ENCODE data around the gene XPO6. TPM values are rescaled to one million over a fixed set of nuclear protein-coding genes. Genes with fewer than 3 reads are reported as not detected.

XPO6 gene
- total and polyA plus RNA-seq, 4 donors, result 28.0 to 103 (median 86.8) TPM

DNA sequence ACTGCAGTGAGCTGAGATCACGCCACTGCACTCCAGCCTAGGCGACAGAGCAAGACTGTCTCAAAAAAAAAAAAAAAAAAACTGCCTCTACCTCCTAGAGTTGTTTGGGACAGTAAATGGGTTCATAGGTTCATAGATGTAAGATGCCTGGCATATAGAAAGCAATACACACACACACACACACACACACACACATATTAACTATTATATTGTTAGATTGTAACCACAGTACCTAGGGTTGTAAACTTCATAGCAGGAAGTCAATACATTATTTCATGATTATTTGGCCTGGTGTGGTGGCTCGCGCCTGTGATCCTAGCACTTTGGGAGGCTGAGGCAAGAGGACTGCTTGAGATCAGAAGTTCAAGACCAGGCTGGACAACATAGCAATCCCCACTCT is 5.8 kb downstream of the XPO6 start:
- H3K27me3 ChIP-seq (ENCODE audit: control insufficient read depth in 1 of 2, insufficient read depth in 2 of 2, low read length in 1 of 2), result no peaks in the 10 kb centered on the region
- 99 to 100% methylated on average over 4 of the region's 4 CpGs for WGBS, 2 donors
- no peak for DNase-seq
- ATAC-seq (ENCODE audit: low FRiP score), result no peak
- H3K36me3 ChIP-seq (ENCODE audit: control insufficient read depth in 1 of 2, insufficient read depth in 2 of 2, low read length in 1 of 2), result peaks cover 0 to 4% of the 10 kb centered on the region in 2 donors
- no peak overlapping the region for H3K27ac ChIP-seq (ENCODE audit: low read depth in 1 of 2, low read length in 2 of 2)
- H3K4me3 ChIP-seq (ENCODE audit: low read length in 2 of 2), result no peak overlapping the region
- H3K4me1 ChIP-seq (ENCODE audit: control insufficient read depth in 1 of 2, insufficient read depth in 2 of 2, low read length in 2 of 2), result peaks cover 0 to 4% of the 10 kb centered on the region in 2 donors
- intact Hi-C loops (cut with DNase I), result no loop called here
- H3K9me3 ChIP-seq (ENCODE audit: control insufficient read depth, low read length), result no peaks in the 10 kb centered on the region

- H3K9me3 ChIP-seq (ENCODE audit: control insufficient read depth, low read length), result no peaks in the 10 kb centered on the region
- no peak overlapping the region for H3K27ac ChIP-seq (ENCODE audit: low read depth in 1 of 2, low read length in 2 of 2)
- no peak overlapping the region for H3K4me3 ChIP-seq (ENCODE audit: low read length in 2 of 2)
- 93% methylated on average over 6 of the region's 6 CpGs for WGBS, 2 donors
- H3K36me3 ChIP-seq (ENCODE audit: control insufficient read depth in 1 of 2, insufficient read depth in 2 of 2, low read length in 1 of 2), result peaks cover 0 to 4% of the 10 kb centered on the region in 2 donors
- DNase-seq (no peak), ATAC-seq (ENCODE audit: low FRiP score) (no peak)
- intact Hi-C loops (cut with DNase I), result no loop called here
- peaks cover 0 to 4% of the 10 kb centered on the region in 2 donors for H3K4me1 ChIP-seq (ENCODE audit: control insufficient read depth in 1 of 2, insufficient read depth in 2 of 2, low read length in 2 of 2)
- H3K27me3 ChIP-seq (ENCODE audit: control insufficient read depth in 1 of 2, insufficient read depth in 2 of 2, low read length in 1 of 2), result no peaks in the 10 kb centered on the region
Observed at GRCh38 chr16:28205117-28205899, 6.5 kb downstream of the XPO6 start.

- Histone ChIP-seq H3K9me3 (ENCODE audit: control insufficient read depth, low read length) (no peaks in the 10 kb centered on the region), H3K27me3 (ENCODE audit: control insufficient read depth in 1 of 2, insufficient read depth in 2 of 2, low read length in 1 of 2) (no peaks in the 10 kb centered on the region), H3K4me1 (ENCODE audit: control insufficient read depth in 1 of 2, insufficient read depth in 2 of 2, low read length in 2 of 2) (peaks cover 0 to 4% of the 10 kb centered on the region in 2 donors), H3K4me3 (ENCODE audit: low read length in 2 of 2) (no peak overlapping the region), H3K27ac (ENCODE audit: low read depth in 1 of 2, low read length in 2 of 2) (no peak overlapping the region), H3K36me3 (ENCODE audit: control insufficient read depth in 1 of 2, insufficient read depth in 2 of 2, low read length in 1 of 2) (peaks cover 0 to 4% of the 10 kb centered on the region in 2 donors)
- intact Hi-C loops (cut with DNase I), result no loop called here
- whole genome bisulfite sequencing, 2 donors, result 86 to 89% methylated on average over 6 of the region's 6 CpGs
- DNase-seq (no peak), ATAC-seq (ENCODE audit: low FRiP score) (no peak)
Observed at GRCh38 chr16:28204622-28205021, 7.1 kb downstream of the XPO6 start.

DNA sequence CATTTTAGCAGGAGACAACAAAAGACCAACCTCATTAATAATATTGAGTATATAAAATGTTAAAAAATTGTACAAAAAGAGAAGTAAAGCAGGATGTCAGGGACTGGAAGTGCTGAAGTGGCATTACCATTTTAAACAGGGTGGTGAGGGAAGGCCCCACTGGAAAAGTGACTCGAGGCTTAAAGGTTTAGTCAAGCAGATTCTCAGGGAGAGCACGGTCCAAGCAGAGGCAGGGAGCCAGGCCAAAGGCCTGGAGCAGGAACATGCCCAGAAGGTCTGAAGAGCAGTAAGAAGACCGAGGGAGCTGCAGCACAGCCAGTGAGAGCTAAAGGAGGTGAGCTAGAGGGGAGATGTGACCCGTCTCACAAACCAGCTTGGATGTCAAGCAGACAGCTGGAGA is 7.6 kb downstream of the XPO6 start:
- ATAC-seq (ENCODE audit: low FRiP score), result no peak
- peaks cover 0 to 4% of the 10 kb centered on the region in 2 donors for H3K36me3 ChIP-seq (ENCODE audit: control insufficient read depth in 1 of 2, insufficient read depth in 2 of 2, low read length in 1 of 2)
- intact Hi-C loops (cut with DNase I), result no loop called here
- H3K4me3 ChIP-seq (ENCODE audit: low read length in 2 of 2), result no peak overlapping the region
- H3K4me1 ChIP-seq (ENCODE audit: control insufficient read depth in 1 of 2, insufficient read depth in 2 of 2, low read length in 2 of 2), result peaks cover 0 to 4% of the 10 kb centered on the region in 2 donors
- 45 to 49% methylated on average over 4 of the region's 4 CpGs for WGBS, 2 donors
- no peak for DNase-seq
- H3K9me3 ChIP-seq (ENCODE audit: control insufficient read depth, low read length), result no peaks in the 10 kb centered on the region
- H3K27me3 ChIP-seq (ENCODE audit: control insufficient read depth in 1 of 2, insufficient read depth in 2 of 2, low read length in 1 of 2), result no peaks in the 10 kb centered on the region
- no peak overlapping the region for H3K27ac ChIP-seq (ENCODE audit: low read depth in 1 of 2, low read length in 2 of 2)

DNA sequence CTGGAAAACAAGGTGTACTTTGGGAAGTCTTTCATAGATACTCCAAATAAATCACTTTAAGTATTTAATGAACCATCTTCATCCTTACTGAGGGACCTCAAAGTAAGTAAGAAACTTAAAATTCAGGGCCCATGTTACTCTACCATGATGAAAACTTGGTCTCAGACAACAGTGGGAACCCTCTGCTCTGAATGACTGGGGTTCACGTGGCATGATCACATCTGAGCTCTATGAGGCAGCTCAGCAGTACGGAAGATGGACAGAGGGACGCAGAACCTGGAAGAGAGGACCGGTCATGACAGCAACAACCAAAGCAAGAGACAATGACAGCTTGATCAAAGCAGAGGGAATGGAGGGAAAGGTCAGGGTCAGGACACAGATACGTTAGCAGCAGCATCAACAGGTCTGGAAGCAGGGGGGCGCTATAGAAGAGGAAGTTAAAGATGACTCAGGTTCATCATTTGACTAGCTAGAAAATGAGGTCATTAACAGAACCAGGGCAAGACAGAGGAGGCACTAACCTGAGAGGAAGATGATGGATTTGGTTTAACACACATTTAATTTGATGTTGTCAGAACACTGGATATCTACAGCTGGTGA is 9.5 kb downstream of the XPO6 start:
- peaks cover 0 to 4% of the 10 kb centered on the region in 2 donors for H3K4me1 ChIP-seq (ENCODE audit: control insufficient read depth in 1 of 2, insufficient read depth in 2 of 2, low read length in 2 of 2)
- ATAC-seq (ENCODE audit: low FRiP score), result no peak
- no peak for DNase-seq
- intact Hi-C loops (cut with DNase I), result no loop called here
- no peaks in the 10 kb centered on the region for H3K27me3 ChIP-seq (ENCODE audit: control insufficient read depth in 1 of 2, insufficient read depth in 2 of 2, low read length in 1 of 2)
- no peak overlapping the region for H3K4me3 ChIP-seq (ENCODE audit: low read length in 2 of 2)
- no peaks in the 10 kb centered on the region for H3K9me3 ChIP-seq (ENCODE audit: control insufficient read depth, low read length)
- WGBS, 2 donors, result 91 to 93% methylated on average over 6 of the region's 6 CpGs
- H3K36me3 ChIP-seq (ENCODE audit: control insufficient read depth in 1 of 2, insufficient read depth in 2 of 2, low read length in 1 of 2), result peaks cover 0 to 4% of the 10 kb centered on the region in 2 donors
- H3K27ac ChIP-seq (ENCODE audit: low read depth in 1 of 2, low read length in 2 of 2), result no peak overlapping the region

DNA sequence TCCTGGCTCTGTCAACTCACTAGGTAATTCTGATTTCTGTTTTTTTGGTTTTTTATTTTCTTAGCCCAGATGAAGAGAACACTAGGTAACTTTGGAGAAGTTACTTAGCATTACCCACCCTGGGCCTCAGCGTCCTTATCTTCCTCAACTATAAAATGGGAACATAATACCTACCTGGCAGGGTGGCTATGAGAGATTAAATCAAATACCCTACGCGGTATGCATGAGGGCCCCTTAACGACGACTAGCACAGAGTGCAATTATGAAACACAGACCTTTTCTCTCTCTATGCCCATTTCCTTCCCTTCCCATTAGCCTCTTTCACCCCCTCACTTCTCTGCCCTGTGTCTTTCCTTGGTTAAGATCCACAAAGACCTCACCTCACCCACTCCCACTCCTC is 11.1 kb downstream of the XPO6 start:
- ATAC-seq (ENCODE audit: low FRiP score) (no peak), DNase-seq (no peak)
- H3K9me3 ChIP-seq (ENCODE audit: control insufficient read depth, low read length), result no peaks in the 10 kb centered on the region
- no peak overlapping the region for H3K4me3 ChIP-seq (ENCODE audit: low read length in 2 of 2)
- H3K27ac ChIP-seq (ENCODE audit: low read depth in 1 of 2, low read length in 2 of 2), result no peak overlapping the region
- no peaks in the 10 kb centered on the region for H3K27me3 ChIP-seq (ENCODE audit: control insufficient read depth in 1 of 2, insufficient read depth in 2 of 2, low read length in 1 of 2)
- peaks cover 0 to 4% of the 10 kb centered on the region in 2 donors for H3K36me3 ChIP-seq (ENCODE audit: control insufficient read depth in 1 of 2, insufficient read depth in 2 of 2, low read length in 1 of 2)
- H3K4me1 ChIP-seq (ENCODE audit: control insufficient read depth in 1 of 2, insufficient read depth in 2 of 2, low read length in 2 of 2), result peaks cover 0 to 4% of the 10 kb centered on the region in 2 donors
- intact Hi-C loops (cut with DNase I), result no loop called here
- 91 to 93% methylated on average over 5 of the region's 5 CpGs for WGBS, 2 donors

GRCh38 chr16:28196387-28196987 is 15.3 kb downstream of the XPO6 start:
- 93 to 94% methylated on average over 5 of the region's 5 CpGs for WGBS, 2 donors

GRCh38 chr16:28195859-28196258 is 15.9 kb downstream of the XPO6 start:
- Histone ChIP-seq H3K4me1 (ENCODE audit: control insufficient read depth in 1 of 2, insufficient read depth in 2 of 2, low read length in 2 of 2) (no peaks in the 10 kb centered on the region), H3K36me3 (ENCODE audit: control insufficient read depth in 1 of 2, insufficient read depth in 2 of 2, low read length in 1 of 2) (no peaks in the 10 kb centered on the region), H3K9me3 (ENCODE audit: control insufficient read depth, low read length) (no peaks in the 10 kb centered on the region), H3K27ac (ENCODE audit: low read depth in 1 of 2, low read length in 2 of 2) (no peak overlapping the region), H3K4me3 (ENCODE audit: low read length in 2 of 2) (no peak overlapping the region), H3K27me3 (ENCODE audit: control insufficient read depth in 1 of 2, insufficient read depth in 2 of 2, low read length in 1 of 2) (no peaks in the 10 kb centered on the region)
- DNase-seq (no peak), ATAC-seq (ENCODE audit: low FRiP score) (no peak)
- intact Hi-C loops (cut with DNase I), result no loop called here
- WGBS, 2 donors, result 97 to 98% methylated on average over 2 of the region's 2 CpGs

More at GRCh38 chr16:28196387-28196987, 15.3 kb downstream of the XPO6 start:
- no peak overlapping the region for H3K27ac ChIP-seq (ENCODE audit: low read depth in 1 of 2, low read length in 2 of 2)
- H3K27me3 ChIP-seq (ENCODE audit: control insufficient read depth in 1 of 2, insufficient read depth in 2 of 2, low read length in 1 of 2), result no peaks in the 10 kb centered on the region
- ATAC-seq (ENCODE audit: low FRiP score) (no peak), DNase-seq (no peak)
- H3K4me1 ChIP-seq (ENCODE audit: control insufficient read depth in 1 of 2, insufficient read depth in 2 of 2, low read length in 2 of 2), result no peaks in the 10 kb centered on the region
- peaks cover 0 to 2% of the 10 kb centered on the region in 2 donors for H3K36me3 ChIP-seq (ENCODE audit: control insufficient read depth in 1 of 2, insufficient read depth in 2 of 2, low read length in 1 of 2)
- H3K4me3 ChIP-seq (ENCODE audit: low read length in 2 of 2), result no peak overlapping the region
- intact Hi-C loops (cut with DNase I), result no loop called here
- H3K9me3 ChIP-seq (ENCODE audit: control insufficient read depth, low read length), result no peaks in the 10 kb centered on the region
